Activated CD8-positive, alpha-beta memory T cell treated with anti-CD3 and anti-CD28 coated beads for 24 hours (primary cell): Measurements from ENCODE around the gene RNF141.

ENCODE experiments used
- DNase-seq: peaks from one replicate; pipeline ENCODE4 v3.0.0-alpha.2; 2020

Gene RNF141

GRCh38 chr11:10561043-10561818 is 20.2 kb upstream of the RNF141 start:
- no peak for DNase-seq

DNA sequence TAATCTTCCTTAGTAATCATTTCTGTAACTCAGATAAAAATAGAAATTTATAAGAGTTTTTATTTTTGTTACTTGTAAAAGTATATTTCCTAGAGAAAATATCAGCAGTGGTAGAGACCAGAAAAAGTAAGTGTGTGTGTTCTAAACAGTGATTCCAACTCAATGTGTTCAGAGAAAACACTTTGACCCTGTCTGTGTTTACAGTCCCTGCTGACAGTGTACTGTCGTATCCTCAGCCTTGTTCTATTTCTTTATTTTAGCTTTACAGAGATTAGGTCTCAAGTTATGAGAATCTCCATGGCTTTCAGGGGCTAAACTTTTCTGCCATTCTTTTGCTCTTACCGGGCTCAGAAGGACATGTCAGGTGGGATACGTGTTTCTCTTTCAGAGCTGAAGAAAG is 17.3 kb upstream of the RNF141 start:
- DNase-seq: no peak

DNA sequence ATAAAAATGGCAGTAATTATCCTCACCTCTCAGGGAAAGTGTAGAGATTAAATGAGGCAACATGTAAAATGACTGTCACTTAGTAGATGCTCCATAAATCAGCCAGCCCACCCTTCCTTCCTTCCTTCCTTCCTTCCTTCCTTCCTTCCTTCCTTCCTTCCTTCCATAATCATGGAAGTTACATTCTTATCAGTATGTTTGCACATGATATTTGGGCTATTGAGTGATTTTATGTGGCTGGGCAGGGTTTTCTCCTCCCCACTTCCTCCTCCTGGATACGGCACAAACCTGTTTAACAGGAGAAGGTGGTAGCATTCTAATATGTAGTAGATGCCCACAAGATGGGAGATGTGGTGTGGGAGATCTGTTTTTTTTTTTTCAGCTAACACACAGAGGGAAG is 15.6 kb upstream of the RNF141 start:
- DNase-seq: no peak

- no peak for DNase-seq
These were observed 10.9 kb upstream of the RNF141 start for GRCh38 chr11:10551845-10552352.

DNA sequence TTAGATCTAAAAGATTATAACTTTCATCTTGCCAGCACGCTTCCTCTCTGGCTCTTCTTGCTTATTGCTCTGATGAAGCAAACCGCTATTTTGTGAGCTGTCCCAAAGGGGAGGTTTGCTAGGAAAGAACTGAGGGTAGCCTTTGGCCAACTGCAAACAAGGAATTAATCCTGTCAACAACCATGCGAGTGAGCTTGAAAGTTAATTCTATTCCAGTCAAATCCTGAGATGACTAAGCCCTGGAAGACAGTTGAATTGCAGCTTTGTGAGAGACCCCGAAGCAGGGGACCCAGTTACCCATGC is 10.3 kb upstream of the RNF141 start:
- no peak for DNase-seq

DNA sequence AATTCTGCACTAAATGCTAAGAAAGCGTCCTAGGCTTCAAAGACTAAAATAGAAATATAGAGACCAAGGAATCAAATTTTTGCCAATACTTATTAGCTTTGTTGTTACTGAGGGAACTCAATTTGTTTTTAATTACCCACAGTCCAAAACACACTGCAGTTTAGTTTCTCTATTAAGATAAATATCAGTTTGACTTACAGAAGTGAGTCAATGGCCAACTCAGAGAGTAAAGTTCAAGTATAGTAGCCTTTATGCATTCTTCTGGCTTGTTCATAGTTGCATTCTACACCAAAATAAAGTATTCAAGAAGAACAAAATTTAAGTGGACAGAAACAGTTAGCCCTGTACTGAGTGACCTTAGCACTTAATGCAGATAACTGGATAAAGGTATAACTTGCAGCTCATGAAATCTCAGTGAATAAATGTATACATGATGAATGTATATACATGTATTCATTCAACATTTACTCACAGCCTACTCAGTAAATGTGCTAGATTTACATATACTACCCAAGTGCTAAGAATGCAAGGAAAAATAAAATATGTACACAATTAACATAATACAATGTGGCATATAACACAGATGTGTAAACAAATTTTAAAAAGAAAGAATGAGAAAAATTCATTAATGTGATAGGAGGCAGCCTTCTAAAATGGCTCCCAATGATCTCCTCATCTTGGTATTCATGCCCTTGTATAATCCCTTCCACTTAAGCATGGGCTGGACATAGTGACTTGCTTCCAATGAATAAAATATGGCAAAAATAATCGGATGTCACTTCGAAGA is 9.7 kb upstream of the RNF141 start:
- DNase-seq: no peak

GRCh38 chr11:10544491-10545465 is 3.8 kb upstream of the RNF141 start:
- DNase-seq: no peak

GRCh38 chr11:10543782-10544181 is 2.8 kb upstream of the RNF141 start:
- DNase-seq: no peak

- no peak for DNase-seq
These were observed 1.8 kb upstream of the RNF141 start for GRCh38 chr11:10542776-10543175.

DNA sequence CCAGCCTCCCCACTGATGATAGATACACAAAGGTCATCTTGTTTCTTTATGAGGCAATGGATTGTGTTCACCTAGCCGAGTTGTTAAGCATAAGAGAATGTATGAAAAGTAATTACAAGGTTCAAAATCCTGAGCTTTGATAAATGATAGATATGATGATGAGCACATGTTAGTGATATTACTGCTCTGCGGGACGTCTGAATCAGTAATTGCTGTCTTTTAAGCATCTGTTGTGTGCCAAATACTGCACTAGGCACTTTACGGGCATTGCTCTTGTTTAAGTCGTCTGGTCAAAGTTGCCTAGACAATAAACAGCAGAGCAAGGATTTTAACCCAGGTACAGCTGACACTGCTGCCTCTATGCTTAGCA is 559 bp upstream of the RNF141 start:
- DNase-seq: no peak

DNA sequence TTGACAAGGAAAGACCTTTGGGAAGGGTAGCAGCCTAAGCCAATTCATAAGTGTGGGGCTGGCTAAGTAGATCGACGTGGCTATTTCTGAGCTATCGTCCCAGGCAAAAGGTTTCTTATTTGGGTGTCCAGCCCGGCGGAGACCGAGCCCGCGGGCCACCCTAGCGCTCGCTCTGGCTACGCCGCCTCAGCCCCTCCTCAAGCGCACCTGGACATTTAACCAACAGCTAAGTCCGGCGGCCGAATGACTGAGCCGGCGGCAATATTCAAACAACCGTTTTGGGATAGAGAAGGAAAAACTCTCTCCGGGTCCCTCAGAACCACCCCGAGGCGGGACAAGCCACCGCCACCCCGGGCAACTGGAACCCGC is 457 bp downstream of the RNF141 start:
- DNase-seq: no peak

- no peak for DNase-seq
These were observed 1.6 kb downstream of the RNF141 start for GRCh38 chr11:10539339-10539738.

GRCh38 chr11:10538924-10539323 is 2.1 kb downstream of the RNF141 start:
- DNase-seq: no peak

GRCh38 chr11:10537600-10537999 is 3.4 kb downstream of the RNF141 start:
- DNase-seq: no peak

- DNase-seq: no peak
These were observed 6.7 kb downstream of the RNF141 start for GRCh38 chr11:10534316-10534715.

DNA sequence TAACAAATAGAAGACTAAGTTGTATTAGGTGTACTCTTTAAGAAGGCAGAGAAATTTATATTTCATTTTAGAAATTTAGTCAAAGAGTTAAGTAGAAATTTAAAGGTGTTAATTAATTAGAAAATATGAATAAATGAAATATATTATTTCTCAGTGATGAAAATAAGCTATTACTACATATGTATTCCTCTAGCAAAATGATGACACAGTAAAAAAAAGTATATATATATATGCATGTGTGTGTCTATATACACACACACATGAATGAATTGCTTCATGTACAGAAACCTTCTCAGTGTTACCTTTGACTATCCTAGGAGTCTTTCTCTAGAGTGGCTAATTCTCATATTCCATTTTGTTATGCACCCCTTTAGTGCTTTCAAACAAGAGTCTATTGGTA is 7.7 kb downstream of the RNF141 start:
- DNase-seq: no peak

DNA sequence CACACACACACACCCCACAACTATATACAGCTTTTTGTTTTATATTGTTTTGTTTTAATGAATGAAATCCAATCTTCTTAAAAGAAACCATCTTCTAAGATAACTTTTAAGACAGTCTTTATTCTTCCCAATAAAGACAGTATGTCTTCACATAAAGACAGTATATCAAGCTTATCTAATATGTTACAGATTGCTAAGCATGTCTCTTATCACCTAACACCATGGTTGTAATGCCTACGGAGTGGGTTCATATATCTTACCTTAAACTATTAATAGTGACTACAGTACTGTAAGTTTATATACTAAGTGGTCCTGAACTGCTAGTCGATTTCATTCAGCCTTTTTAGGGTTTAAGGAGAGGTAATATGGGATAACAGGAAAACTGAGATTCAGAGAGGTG is 8.5 kb downstream of the RNF141 start:
- DNase-seq: no peak

DNA sequence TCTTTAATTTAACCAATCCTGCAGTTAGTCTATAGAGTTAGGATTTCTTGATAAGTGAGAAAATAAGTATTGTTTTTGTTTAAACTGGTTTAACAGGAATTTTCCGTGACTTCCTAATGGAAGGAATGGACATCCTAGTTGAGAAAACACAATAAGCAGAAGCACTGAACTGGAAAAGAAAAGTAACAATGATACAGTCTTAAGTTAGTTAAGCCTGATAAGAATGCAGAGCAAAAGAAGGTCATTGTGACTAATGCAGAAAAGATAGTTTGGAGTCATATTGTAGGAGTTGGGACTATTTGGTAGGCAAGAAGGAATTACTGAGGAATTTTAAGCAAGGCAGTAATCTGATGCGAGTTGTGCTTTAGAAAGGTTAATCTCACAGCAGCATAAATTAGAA is 11.7 kb downstream of the RNF141 start:
- DNase-seq: no peak

DNA sequence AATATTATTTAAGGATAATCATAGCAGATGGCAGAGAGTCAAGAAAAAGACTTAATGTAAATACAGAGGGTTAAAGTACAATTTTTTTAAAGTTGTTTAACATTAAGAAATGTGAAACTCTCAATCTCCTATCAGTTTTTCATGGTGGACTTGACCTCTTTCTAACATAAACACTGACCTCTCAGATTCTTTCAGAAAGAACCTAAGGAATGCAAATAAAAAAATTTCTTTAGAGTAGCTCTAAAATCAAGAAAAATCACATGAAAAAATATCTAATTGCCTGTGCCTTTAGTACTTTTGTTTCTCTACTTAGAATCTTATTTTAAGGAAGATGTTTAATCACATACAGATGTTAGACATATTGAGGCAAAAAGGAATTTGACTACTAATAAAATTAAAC is 12.9 kb downstream of the RNF141 start:
- DNase-seq: no peak

GRCh38 chr11:10526974-10527918 is 13.7 kb downstream of the RNF141 start:
- no peak for DNase-seq

DNA sequence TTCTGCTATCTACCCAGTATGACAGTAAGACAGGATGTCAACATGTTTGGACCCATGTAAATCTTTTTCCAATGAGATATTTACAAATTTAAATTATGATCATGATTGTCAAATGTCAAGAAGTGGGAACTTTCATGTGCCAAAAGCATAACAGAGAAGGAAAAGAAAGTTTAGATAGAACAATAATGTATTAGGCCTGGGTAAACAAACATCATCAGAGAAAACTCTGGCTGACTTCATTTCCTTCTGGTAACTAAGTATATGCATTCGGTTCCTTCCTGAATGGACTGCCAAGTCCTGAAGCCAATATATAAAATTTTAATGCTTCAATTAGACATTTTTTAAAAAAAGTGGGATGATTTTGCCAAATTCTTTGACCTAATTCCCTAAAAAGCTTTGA is 16.5 kb downstream of the RNF141 start:
- no peak for DNase-seq

GRCh38 chr11:10522921-10523320 is 18.1 kb downstream of the RNF141 start:
- no peak for DNase-seq
